Adipocyte (in vitro differentiated cells): Measurements from ENCODE around the gene APOL4.
"Not testable (repeated sequence)": the region's sequence is repeated elsewhere in the genome, so short reads cannot be mapped to it uniquely, and the experiment has no call there.

Experiments
- DNase-seq: peaks from one replicate; pipeline ENCODE4 v3.0.0-alpha.2; 2015; ENCODE audit warnings: low read depth
- H3K27me3 ChIP-seq: replicated peaks from 2 replicates; pipeline ENCODE4 v1.7.0; 2013; ENCODE audit warnings: mild to moderate bottlenecking, low read length, moderate library complexity; ENCODE audit not compliant: control insufficient read depth, insufficient read depth
- H3K36me3 ChIP-seq: 2 replicates; pipeline ENCODE4 v1.7.0; 2013; ENCODE audit warnings: low read length, mild to moderate bottlenecking, moderate library complexity; ENCODE audit not compliant: control insufficient read depth, insufficient read depth, severe bottlenecking
- H3K4me1 ChIP-seq: 2 replicates; pipeline ENCODE4 v1.7.0; 2013; ENCODE audit warnings: mild to moderate bottlenecking, low read length, moderate library complexity; ENCODE audit not compliant: control insufficient read depth, insufficient read depth
- H3K4me3 ChIP-seq: 2 replicates; pipeline ENCODE4 v1.7.0; 2013; ENCODE audit warnings: mild to moderate bottlenecking, low read length, moderate library complexity
- H3K9ac ChIP-seq: 2 replicates; pipeline ENCODE4 v1.7.0; 2013; ENCODE audit warnings: mild to moderate bottlenecking, low read length, moderate library complexity
- H3K9me3 ChIP-seq: 2 replicates; pipeline ENCODE4 v1.7.0; 2013; ENCODE audit warnings: mild to moderate bottlenecking, low read length, moderate library complexity; ENCODE audit not compliant: control insufficient read depth

The APOL4 gene

GRCh38 chr22:36201630-36202319 is at the start of gene APOL4:
Gene APOL4, minus strand, starts transcription at chr22:36201809. Its CDS starts 75 bp downstream, at chr22:36201734.
- no peaks in the 10 kb centered on the region for H3K36me3 ChIP-seq
- no peak within 1 kb of the TSS for H3K4me3 ChIP-seq
- peaks cover 17% of the 10 kb centered on the region for H3K4me1 ChIP-seq
- no peaks in the 10 kb centered on the region for H3K9me3 ChIP-seq
- DNase-seq: peak; percentile 36
- no peak within 1 kb of the TSS for H3K9ac ChIP-seq
- peaks cover 4% of the 10 kb centered on the region for H3K27me3 ChIP-seq

GRCh38 chr22:36250292-36250960 is 48.8 kb upstream of the APOL4 start:
- H3K9me3 ChIP-seq: peaks cover 11% of the 10 kb centered on the region
- DNase-seq, H3K9ac ChIP-seq, H3K4me3 ChIP-seq, H3K36me3 ChIP-seq, H3K27me3 ChIP-seq: not testable (repeated sequence)
- H3K4me1 ChIP-seq: peaks cover 31% of the 10 kb centered on the region

- Histone ChIP-seq H3K4me1 (peaks cover 31% of the 10 kb centered on the region), H3K4me3 (no peak overlapping the region), H3K9ac (no peak overlapping the region), H3K36me3 (no peaks in the 10 kb centered on the region), H3K27me3 (no peaks in the 10 kb centered on the region), H3K9me3 (peaks cover 11% of the 10 kb centered on the region)
- no peak for DNase-seq
These were observed 47.6 kb upstream of the APOL4 start for GRCh38 chr22:36249160-36249559.

- no peaks in the 10 kb centered on the region for H3K36me3 ChIP-seq
- no peaks in the 10 kb centered on the region for H3K27me3 ChIP-seq
- no peak overlapping the region for H3K9ac ChIP-seq
- H3K9me3 ChIP-seq: peaks cover 11% of the 10 kb centered on the region
- peaks cover 24% of the 10 kb centered on the region for H3K4me1 ChIP-seq
- DNase-seq: no peak
- no peak overlapping the region for H3K4me3 ChIP-seq
These were observed 46.3 kb upstream of the APOL4 start for GRCh38 chr22:36247955-36248354.

- H3K4me1 ChIP-seq: peaks cover 19% of the 10 kb centered on the region
- DNase-seq: no peak
These were observed 45.1 kb upstream of the APOL4 start for GRCh38 chr22:36246718-36247117.

GRCh38 chr22:36245805-36246356 is 44.3 kb upstream of the APOL4 start:
- no peaks in the 10 kb centered on the region for H3K36me3 ChIP-seq
- no peak overlapping the region for H3K4me3 ChIP-seq
- H3K9me3 ChIP-seq: peaks cover 11% of the 10 kb centered on the region
- no peak overlapping the region for H3K9ac ChIP-seq
- no peak for DNase-seq
- H3K4me1 ChIP-seq: peaks cover 19% of the 10 kb centered on the region
- no peaks in the 10 kb centered on the region for H3K27me3 ChIP-seq

More at GRCh38 chr22:36246718-36247117, 45.1 kb upstream of the APOL4 start:
- Histone ChIP-seq H3K27me3 (no peaks in the 10 kb centered on the region), H3K36me3 (no peaks in the 10 kb centered on the region), H3K4me3 (no peak overlapping the region), H3K9ac (no peak overlapping the region), H3K9me3 (peaks cover 11% of the 10 kb centered on the region)

GRCh38 chr22:36244522-36245391 is 43.1 kb upstream of the APOL4 start:
- Histone ChIP-seq H3K4me3 (peak overlapping the region; percentile 8), H3K36me3 (no peaks in the 10 kb centered on the region), H3K9me3 (peaks cover 11% of the 10 kb centered on the region), H3K9ac (peak overlapping the region; percentile 18), H3K4me1 (peaks cover 22% of the 10 kb centered on the region), H3K27me3 (no peaks in the 10 kb centered on the region)
- peak; percentile 64 for DNase-seq

GRCh38 chr22:36243986-36244385 is 42.4 kb upstream of the APOL4 start:
- peak overlapping the region; percentile 8 for H3K4me3 ChIP-seq
- H3K4me1 ChIP-seq: peaks cover 24% of the 10 kb centered on the region
- no peaks in the 10 kb centered on the region for H3K36me3 ChIP-seq
- DNase-seq: no peak
- H3K27me3 ChIP-seq: no peaks in the 10 kb centered on the region
- peak overlapping the region; percentile 18 for H3K9ac ChIP-seq
- peaks cover 6% of the 10 kb centered on the region for H3K9me3 ChIP-seq

GRCh38 chr22:36239401-36240171 is 38.0 kb upstream of the APOL4 start, which contains the start of gene APOL2:
Gene APOL2, minus strand, starts transcription at chr22:36239527. Its CDS starts 6,365 bp downstream, at chr22:36233162.
- Histone ChIP-seq H3K27me3 (no peaks in the 10 kb centered on the region), H3K9me3 (no peaks in the 10 kb centered on the region), H3K4me3 (peak within 1 kb of the TSS; percentile 89), H3K4me1 (peaks cover 56% of the 10 kb centered on the region), H3K9ac (peak within 1 kb of the TSS; percentile 93), H3K36me3 (peaks cover 18% of the 10 kb centered on the region)
- peak; percentile 97 for DNase-seq

GRCh38 chr22:36239150-36239400 is 37.5 kb upstream of the APOL4 start:
- Histone ChIP-seq H3K4me1 (peaks cover 56% of the 10 kb centered on the region), H3K36me3 (peaks cover 18% of the 10 kb centered on the region), H3K27me3 (no peaks in the 10 kb centered on the region), H3K9me3 (no peaks in the 10 kb centered on the region), H3K9ac (peak overlapping the region; percentile 93), H3K4me3 (peak overlapping the region; percentile 89)
- DNase-seq: no peak
